HFFc6 (cell line): ENCODE results near the gene TUBB4B. TPM values are rescaled to one million over a fixed set of nuclear protein-coding genes. Genes with fewer than 3 reads are reported as not detected.

Experiments
- DNase-seq: peaks from one replicate; pipeline ENCODE4 v3.0.0-alpha.2; 2018
- H3K27ac Mint-ChIP-seq: 2 replicates; pipeline ENCODE4 v1.8.0; 2020; ENCODE audit warnings: mild to moderate bottlenecking, mixed read lengths
- H3K27me3 Mint-ChIP-seq: 2 replicates; pipeline ENCODE4 v1.8.0; 2021; ENCODE audit warnings: mild to moderate bottlenecking, moderate library complexity, mixed read lengths; ENCODE audit not compliant: insufficient read depth
- H3K36me3 Mint-ChIP-seq: 2 replicates; pipeline ENCODE4 v1.8.0; 2021; ENCODE audit warnings: low read depth, mixed read lengths
- H3K4me1 Mint-ChIP-seq: 2 replicates; pipeline ENCODE4 v1.8.0; 2020; ENCODE audit warnings: low read depth, mixed read lengths
- H3K4me3 Mint-ChIP-seq: 2 replicates; pipeline ENCODE4 v1.8.0; 2020; ENCODE audit warnings: mild to moderate bottlenecking, moderate library complexity, mixed read lengths
- H3K9me3 Mint-ChIP-seq: 2 replicates; pipeline ENCODE4 v1.8.0; 2020; ENCODE audit warnings: mild to moderate bottlenecking, mixed read lengths
- CTCF ChIP-seq: fragments of 200-600 bp; sonication (generic); IDR thresholded peaks from 2 replicates; pipeline ENCODE4 v1.5.0; 2021; ENCODE audit warnings: antibody characterized with exemption, mild to moderate bottlenecking
- total RNA-seq, 6 experiments: library from RNA; stranded (reverse); fragmentation: NEBNext Ultra II Directional; extraction: Animal tissue kit (Norgen Biotek cat#: 25700); gene quantifications; 2 replicates in 1 of 6; 3 replicates in 5 of 6; pipeline ENCODE4 v1.2.3, GENCODE V29; 2021

Gene TUBB4B
- total RNA-seq, 6 experiments from 2014 or later, result 415 to 760 (median 681) TPM

- no peak for DNase-seq
- Mint-ChIP-seq H3K4me1 (peaks cover 5% of the 10 kb centered on the region; the same call in 1 of the 2 replicates), H3K9me3 (no peaks in the 10 kb centered on the region), H3K27me3 (no peaks in the 10 kb centered on the region), H3K36me3 (no peaks in the 10 kb centered on the region), H3K4me3 (no peak overlapping the region), H3K27ac (no peak overlapping the region)
- no peak for TF ChIP-seq CTCF
Observed at GRCh38 chr9:137217276-137218211, 23.5 kb upstream of the TUBB4B start.

- DNase-seq, result no peak
- Mint-ChIP-seq H3K4me1 (peaks cover 5% of the 10 kb centered on the region; the same call in 1 of the 2 replicates), H3K9me3 (no peaks in the 10 kb centered on the region), H3K4me3 (no peak overlapping the region), H3K27ac (no peak overlapping the region), H3K27me3 (no peaks in the 10 kb centered on the region; the same call in 1 of the 2 replicates), H3K36me3 (no peaks in the 10 kb centered on the region)
- TF ChIP-seq CTCF, result no peak
Observed at GRCh38 chr9:137218212-137218753, 22.8 kb upstream of the TUBB4B start.

- no peak for DNase-seq
- Mint-ChIP-seq H3K4me1 (peaks cover 5% of the 10 kb centered on the region; the same call in 1 of the 2 replicates), H3K9me3 (no peaks in the 10 kb centered on the region), H3K4me3 (no peak overlapping the region), H3K36me3 (no peaks in the 10 kb centered on the region), H3K27ac (peak overlapping the region; percentile 52; the same call in 1 of the 2 replicates), H3K27me3 (no peaks in the 10 kb centered on the region; the same call in 1 of the 2 replicates)
- no peak for TF ChIP-seq CTCF
Observed at GRCh38 chr9:137218754-137219271, 22.3 kb upstream of the TUBB4B start.

- Mint-ChIP-seq H3K27ac (no peak overlapping the region), H3K9me3 (no peaks in the 10 kb centered on the region), H3K36me3 (no peaks in the 10 kb centered on the region), H3K4me3 (no peak overlapping the region), H3K27me3 (no peaks in the 10 kb centered on the region; the same call in 1 of the 2 replicates), H3K4me1 (peaks cover 5% of the 10 kb centered on the region; the same call in 1 of the 2 replicates)
- no peak for TF ChIP-seq CTCF
- no peak for DNase-seq
Observed at GRCh38 chr9:137219757-137220316, 21.2 kb upstream of the TUBB4B start.

- no peaks in the 10 kb centered on the region for H3K36me3 Mint-ChIP-seq
- TF ChIP-seq CTCF, result no peak
- peaks cover 5% of the 10 kb centered on the region; the same call in 1 of the 2 replicates for H3K4me1 Mint-ChIP-seq
- DNase-seq, result no peak
- no peaks in the 10 kb centered on the region; the same call in 1 of the 2 replicates for H3K27me3 Mint-ChIP-seq
- no peaks in the 10 kb centered on the region for H3K9me3 Mint-ChIP-seq
- no peak overlapping the region for H3K27ac Mint-ChIP-seq
- H3K4me3 Mint-ChIP-seq, result no peak overlapping the region
Observed at GRCh38 chr9:137220317-137221094, 20.6 kb upstream of the TUBB4B start.
